Karpas-422 (cell line): ENCODE data around the gene TMEFF1. TPM values are rescaled to one million over a fixed set of nuclear protein-coding genes. Genes with fewer than 3 reads are reported as not detected.
"Not testable (repeated sequence)": the region's sequence is repeated elsewhere in the genome, so short reads cannot be mapped to it uniquely, and the experiment has no call there.

Experiments
- DNase-seq: peaks from one replicate; pipeline ENCODE4 v3.0.0-alpha.2; 2015
- H2AFZ ChIP-seq: fragments of 200-600 bp; sonication (generic); 2 replicates; pipeline ENCODE4 v1.6.1; 2014; ENCODE audit warnings: antibody characterized with exemption, low read length, mixed read lengths
- H3K27ac ChIP-seq: fragments of 200-600 bp; sonication (generic); 2 replicates; pipeline ENCODE4 v1.5.1; 2014; ENCODE audit warnings: mild to moderate bottlenecking, low read length, moderate library complexity
- H3K27me3 ChIP-seq: fragments of 200-600 bp; sonication (generic); 2 replicates; pipeline ENCODE4 v1.6.1; 2014; ENCODE audit warnings: low read length, mixed read lengths
- H3K36me3 ChIP-seq: fragments of 200-600 bp; sonication (generic); 2 replicates; pipeline ENCODE4 v1.6.1; 2014; ENCODE audit warnings: low read length, mixed read lengths; ENCODE audit not compliant: insufficient read depth
- H3K4me1 ChIP-seq: fragments of 200-600 bp; sonication (generic); 2 replicates; pipeline ENCODE4 v1.6.1; 2014; ENCODE audit warnings: mild to moderate bottlenecking, low read length, mixed read lengths
- H3K4me2 ChIP-seq: fragments of 200-600 bp; sonication (generic); 2 replicates; pipeline ENCODE4 v1.6.1; 2014; ENCODE audit warnings: low read length, low read depth, mild to moderate bottlenecking; ENCODE audit not compliant: poor library complexity, severe bottlenecking
- H3K4me3 ChIP-seq: fragments of 200-600 bp; sonication (generic); 2 replicates; pipeline ENCODE4 v1.5.1; 2014; ENCODE audit warnings: mild to moderate bottlenecking, antibody characterized with exemption, low read length, mixed read lengths
- H3K79me2 ChIP-seq: fragments of 200-600 bp; sonication (generic); 2 replicates; pipeline ENCODE4 v1.6.1; 2014; ENCODE audit warnings: mild to moderate bottlenecking, low read length, mixed read lengths
- H3K9ac ChIP-seq: fragments of 200-600 bp; sonication (generic); 2 replicates; pipeline ENCODE4 v1.6.0; 2014; ENCODE audit warnings: low read length
- H3K9me2 ChIP-seq: fragments of 200-600 bp; sonication (generic), shearing (Covaris generic); replicated peaks from 2 replicates; pipeline ENCODE4 v1.6.0; 2014; ENCODE audit warnings: mild to moderate bottlenecking, low read length, moderate library complexity; ENCODE audit not compliant: insufficient read depth
- H3K9me3 ChIP-seq: fragments of 300-700, 200-600 bp; sonication (generic); 2 replicates; pipeline ENCODE4 v1.6.1; 2014; ENCODE audit warnings: low read length, mixed read lengths
- H4K20me1 ChIP-seq: fragments of 200-600 bp; sonication (generic); 2 replicates; pipeline ENCODE4 v1.6.1; 2014; ENCODE audit warnings: mild to moderate bottlenecking, antibody characterized with exemption, low read length, low read depth; ENCODE audit not compliant: insufficient read depth
- total RNA-seq: library from RNA; depleted of rRNA; stranded (reverse); fragments of >200 nt; shearing (Covaris generic); gene quantifications from 2 replicates; pipeline ENCODE4 v1.2.3, GENCODE V29; 2014; ENCODE audit warnings: low replicate concordance

TMEFF1 gene
- total RNA-seq, 1 experiment from 2014 or later = not detected

GRCh38 chr9:100515578-100516494 lies 42.9 kb downstream of the TMEFF1 start:
- Histone ChIP-seq H3K79me2 (no peaks in the 10 kb centered on the region), H3K9ac (no peak overlapping the region), H3K4me2 (no peak overlapping the region), H2AFZ (no peak overlapping the region), H3K4me3 (no peak overlapping the region), H4K20me1 (no peaks in the 10 kb centered on the region), H3K9me2 (no peaks in the 10 kb centered on the region), H3K27me3 (no peaks in the 10 kb centered on the region), H3K9me3 (no peaks in the 10 kb centered on the region), H3K4me1 (no peaks in the 10 kb centered on the region), H3K27ac (no peak overlapping the region), H3K36me3 (no peaks in the 10 kb centered on the region)
- no peak for DNase-seq

DNA sequence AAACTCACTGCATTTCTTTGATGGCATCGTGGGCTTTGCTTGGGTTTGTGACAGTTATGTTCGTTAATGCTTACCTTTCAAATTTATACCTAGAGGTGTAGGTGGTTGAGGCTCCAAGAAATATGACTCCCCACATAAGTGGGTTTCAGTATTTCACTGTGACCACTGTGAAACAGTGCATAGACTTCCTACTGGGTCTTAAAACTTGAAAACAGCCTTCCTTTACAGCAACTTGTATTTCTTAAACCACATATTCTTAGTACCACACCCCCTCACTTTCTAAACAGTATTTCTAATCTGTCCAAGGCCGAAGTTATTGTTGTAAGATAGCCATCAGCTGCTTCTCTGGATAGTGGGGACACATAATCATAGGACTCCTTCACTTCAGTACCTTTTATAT lies 48.3 kb downstream of the TMEFF1 start:
- H3K4me2 ChIP-seq = no peak overlapping the region
- no peak overlapping the region for H2AFZ ChIP-seq
- H3K4me1 ChIP-seq = no peaks in the 10 kb centered on the region

GRCh38 chr9:100525563-100525962 lies 52.6 kb downstream of the TMEFF1 start:
- DNase-seq = no peak
- Histone ChIP-seq H2AFZ (no peak overlapping the region), H3K27ac (no peak overlapping the region), H3K9me3 (no peaks in the 10 kb centered on the region), H3K9ac (no peak overlapping the region), H3K36me3 (no peaks in the 10 kb centered on the region), H3K4me2 (no peak overlapping the region), H3K9me2 (no peaks in the 10 kb centered on the region), H3K27me3 (no peaks in the 10 kb centered on the region), H4K20me1 (no peaks in the 10 kb centered on the region), H3K4me3 (no peak overlapping the region), H3K4me1 (no peaks in the 10 kb centered on the region), H3K79me2 (no peaks in the 10 kb centered on the region)

More for the DNA sequence above, 48.3 kb downstream of the TMEFF1 start:
- Histone ChIP-seq H3K9ac (no peak overlapping the region), H3K79me2 (no peaks in the 10 kb centered on the region), H3K9me3 (no peaks in the 10 kb centered on the region), H3K27ac (no peak overlapping the region), H3K9me2 (no peaks in the 10 kb centered on the region), H3K36me3 (no peaks in the 10 kb centered on the region), H3K4me3 (no peak overlapping the region), H3K27me3 (no peaks in the 10 kb centered on the region), H4K20me1 (no peaks in the 10 kb centered on the region)
- DNase-seq = no peak

GRCh38 chr9:100527180-100527794 lies 54.3 kb downstream of the TMEFF1 start:
- H3K4me1 ChIP-seq, H3K4me2 ChIP-seq: not testable (repeated sequence)

GRCh38 chr9:100534401-100534800 lies 61.5 kb downstream of the TMEFF1 start:
- no peak for DNase-seq
- H4K20me1 ChIP-seq = no peaks in the 10 kb centered on the region
- H3K9me3 ChIP-seq = no peaks in the 10 kb centered on the region
- H3K36me3 ChIP-seq = no peaks in the 10 kb centered on the region
- H3K27ac ChIP-seq = no peak overlapping the region
- H3K79me2 ChIP-seq = no peaks in the 10 kb centered on the region
- H3K9me2 ChIP-seq = no peaks in the 10 kb centered on the region
- H2AFZ ChIP-seq = no peak overlapping the region
- no peaks in the 10 kb centered on the region for H3K27me3 ChIP-seq
- no peak overlapping the region for H3K9ac ChIP-seq
- no peaks in the 10 kb centered on the region for H3K4me1 ChIP-seq
- no peak overlapping the region for H3K4me3 ChIP-seq
- H3K4me2 ChIP-seq = no peak overlapping the region

More at GRCh38 chr9:100527180-100527794, 54.3 kb downstream of the TMEFF1 start:
- not testable (repeated sequence) for H3K9ac ChIP-seq, H3K79me2 ChIP-seq, H3K27ac ChIP-seq, H3K36me3 ChIP-seq, H3K4me3 ChIP-seq, H3K27me3 ChIP-seq, DNase-seq, H3K9me2 ChIP-seq, H4K20me1 ChIP-seq, H2AFZ ChIP-seq, H3K9me3 ChIP-seq

GRCh38 chr9:100540327-100540726 lies 67.4 kb downstream of the TMEFF1 start:
- H3K9me2 ChIP-seq = no peaks in the 10 kb centered on the region
- no peaks in the 10 kb centered on the region for H3K27me3 ChIP-seq
- H3K79me2 ChIP-seq = no peaks in the 10 kb centered on the region
- no peak for DNase-seq
- no peak overlapping the region for H3K9ac ChIP-seq
- no peak overlapping the region for H3K27ac ChIP-seq
- H3K4me2 ChIP-seq = no peak overlapping the region
- H4K20me1 ChIP-seq = no peaks in the 10 kb centered on the region
- H2AFZ ChIP-seq = no peak overlapping the region
- no peaks in the 10 kb centered on the region for H3K9me3 ChIP-seq
- no peaks in the 10 kb centered on the region for H3K4me1 ChIP-seq
- H3K4me3 ChIP-seq = no peak overlapping the region
- H3K36me3 ChIP-seq = no peaks in the 10 kb centered on the region

- no peaks in the 10 kb centered on the region for H3K9me2 ChIP-seq
- no peak overlapping the region for H2AFZ ChIP-seq
- no peak overlapping the region for H3K4me3 ChIP-seq
- H3K4me2 ChIP-seq = no peak overlapping the region
- no peak overlapping the region for H3K9ac ChIP-seq
- no peaks in the 10 kb centered on the region for H3K9me3 ChIP-seq
- H3K27me3 ChIP-seq = no peaks in the 10 kb centered on the region
- no peak for DNase-seq
- no peaks in the 10 kb centered on the region for H3K79me2 ChIP-seq
- no peaks in the 10 kb centered on the region for H3K4me1 ChIP-seq
- no peak overlapping the region for H3K27ac ChIP-seq
- H4K20me1 ChIP-seq = no peaks in the 10 kb centered on the region
- no peaks in the 10 kb centered on the region for H3K36me3 ChIP-seq
These were observed 76.1 kb downstream of the TMEFF1 start for GRCh38 chr9:100549048-100549447.

DNA sequence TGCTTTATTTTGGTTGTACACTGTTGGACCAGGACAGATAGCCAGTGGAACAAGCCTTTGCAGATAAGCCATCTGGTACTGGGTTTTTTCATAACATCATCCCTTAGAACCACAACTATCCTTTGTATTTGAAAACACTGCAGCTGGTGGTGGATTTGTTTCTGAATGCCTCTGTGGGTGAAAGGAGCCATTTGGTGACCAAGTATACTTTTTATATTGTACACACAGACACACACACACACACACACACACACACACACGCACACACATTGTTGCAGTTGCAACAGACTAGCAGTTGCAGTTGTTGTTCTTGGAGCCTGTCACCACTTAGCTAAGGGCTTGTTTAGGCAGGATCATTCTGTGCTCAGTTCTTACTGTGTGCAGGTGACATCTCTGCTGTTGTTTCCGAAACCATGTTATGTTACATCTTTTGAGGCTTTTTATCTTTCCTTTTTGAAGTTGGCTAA lies 82.0 kb downstream of the TMEFF1 start:
- Histone ChIP-seq H4K20me1 (no peaks in the 10 kb centered on the region), H3K27me3 (no peaks in the 10 kb centered on the region), H3K9ac (no peak overlapping the region), H3K4me2 (no peak overlapping the region), H3K4me3 (no peak overlapping the region), H3K27ac (no peak overlapping the region), H2AFZ (no peak overlapping the region), H3K4me1 (no peaks in the 10 kb centered on the region), H3K79me2 (no peaks in the 10 kb centered on the region), H3K9me2 (no peaks in the 10 kb centered on the region), H3K36me3 (no peaks in the 10 kb centered on the region), H3K9me3 (no peaks in the 10 kb centered on the region)
- DNase-seq = no peak
